ENCODE results near the gene FILIP1.

DNA sequence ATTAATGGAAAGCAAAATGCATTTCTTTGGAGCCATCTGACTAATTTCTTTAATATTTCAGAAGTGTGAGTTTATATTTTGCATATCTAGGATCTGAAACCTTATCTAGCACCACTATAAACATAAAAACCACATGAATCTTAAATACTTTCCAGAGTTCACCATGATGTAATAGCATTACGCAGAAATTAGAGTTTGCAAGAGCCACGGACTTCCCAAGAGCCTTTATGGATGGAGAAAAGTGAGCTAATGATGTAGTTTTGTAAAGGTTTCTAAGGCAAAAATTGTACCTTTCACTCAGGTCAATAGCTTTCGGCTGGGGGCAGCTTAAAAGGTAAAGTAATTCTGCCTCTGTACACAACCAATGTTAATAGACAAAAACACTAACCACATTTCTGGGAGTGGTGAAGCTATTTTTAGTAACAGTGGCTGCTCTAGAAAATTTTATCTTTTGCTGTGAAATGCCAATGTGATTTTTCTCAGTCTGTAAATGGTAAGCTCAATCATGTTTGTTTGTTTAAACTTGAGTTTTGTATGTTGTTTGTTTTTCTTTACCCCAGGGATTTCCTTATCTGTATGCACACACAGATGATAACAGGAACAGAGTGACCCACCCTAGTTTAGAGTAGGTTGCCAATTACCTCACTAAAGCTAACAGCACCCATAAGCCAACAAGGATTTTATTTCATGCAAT lies 80.5 kb downstream of the FILIP1 start:
- TF ChIP-seq, protein P1, sequence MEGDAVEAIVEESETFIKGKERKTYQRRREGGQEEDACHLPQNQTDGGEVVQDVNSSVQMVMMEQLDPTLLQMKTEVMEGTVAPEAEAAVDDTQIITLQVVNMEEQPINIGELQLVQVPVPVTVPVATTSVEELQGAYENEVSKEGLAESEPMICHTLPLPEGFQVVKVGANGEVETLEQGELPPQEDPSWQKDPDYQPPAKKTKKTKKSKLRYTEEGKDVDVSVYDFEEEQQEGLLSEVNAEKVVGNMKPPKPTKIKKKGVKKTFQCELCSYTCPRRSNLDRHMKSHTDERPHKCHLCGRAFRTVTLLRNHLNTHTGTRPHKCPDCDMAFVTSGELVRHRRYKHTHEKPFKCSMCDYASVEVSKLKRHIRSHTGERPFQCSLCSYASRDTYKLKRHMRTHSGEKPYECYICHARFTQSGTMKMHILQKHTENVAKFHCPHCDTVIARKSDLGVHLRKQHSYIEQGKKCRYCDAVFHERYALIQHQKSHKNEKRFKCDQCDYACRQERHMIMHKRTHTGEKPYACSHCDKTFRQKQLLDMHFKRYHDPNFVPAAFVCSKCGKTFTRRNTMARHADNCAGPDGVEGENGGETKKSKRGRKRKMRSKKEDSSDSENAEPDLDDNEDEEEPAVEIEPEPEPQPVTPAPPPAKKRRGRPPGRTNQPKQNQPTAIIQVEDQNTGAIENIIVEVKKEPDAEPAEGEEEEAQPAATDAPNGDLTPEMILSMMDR (IDR thresholded peaks at IDR 0.05), result no peak
- TF ChIP-seq POLR2AphosphoS5 (IDR thresholded peaks at IDR 0.05) (no peak), POLR2A (IDR thresholded peaks at IDR 0.05) (no peak), EP300 (IDR thresholded peaks at IDR 0.05) (no peak)
